Osteocyte (in vitro differentiated cells): ENCODE data around the gene TGFB2. TPM values are rescaled to one million over a fixed set of nuclear protein-coding genes. Genes with fewer than 3 reads are reported as not detected.

Source experiments
- DNase-seq: peaks from one replicate; pipeline ENCODE4 v3.0.0; 2021; ENCODE audit warnings: mixed read lengths; ENCODE audit not compliant: unreplicated experiment; ENCODE audit errors: extremely low spot score
- H3K27ac Mint-ChIP-seq: one replicate; pipeline ENCODE4 v1.8.0; 2021; ENCODE audit warnings: mild to moderate bottlenecking, mixed read lengths; ENCODE audit not compliant: unreplicated experiment
- H3K27me3 Mint-ChIP-seq: one replicate; pipeline ENCODE4 v1.8.0; 2021; ENCODE audit warnings: mixed read lengths; ENCODE audit not compliant: unreplicated experiment
- H3K36me3 Mint-ChIP-seq: one replicate; pipeline ENCODE4 v1.8.0; 2021; ENCODE audit warnings: mixed read lengths; ENCODE audit not compliant: unreplicated experiment
- H3K4me1 Mint-ChIP-seq: one replicate; pipeline ENCODE4 v1.8.0; 2021; ENCODE audit warnings: mixed read lengths; ENCODE audit not compliant: unreplicated experiment
- H3K4me3 Mint-ChIP-seq: one replicate; pipeline ENCODE4 v1.8.0; 2021; ENCODE audit warnings: mild to moderate bottlenecking, moderate library complexity, mixed read lengths; ENCODE audit not compliant: unreplicated experiment
- H3K9me3 Mint-ChIP-seq: one replicate; pipeline ENCODE4 v1.8.0; 2021; ENCODE audit warnings: mixed read lengths; ENCODE audit not compliant: unreplicated experiment
- CTCF ChIP-seq: fragments of 200-600 bp; sonication (generic); IDR thresholded peaks from 2 replicates; pipeline ENCODE4 v1.5.0; 2021; ENCODE audit warnings: antibody characterized with exemption, mild to moderate bottlenecking, moderate library complexity
- total RNA-seq: library from RNA; stranded (reverse); gene quantifications from 2 replicates; pipeline ENCODE4 v1.2.1, GENCODE V29; 2021

TGFB2 gene
- total RNA-seq, 1 donor from 2014 or later: 184 TPM

DNA sequence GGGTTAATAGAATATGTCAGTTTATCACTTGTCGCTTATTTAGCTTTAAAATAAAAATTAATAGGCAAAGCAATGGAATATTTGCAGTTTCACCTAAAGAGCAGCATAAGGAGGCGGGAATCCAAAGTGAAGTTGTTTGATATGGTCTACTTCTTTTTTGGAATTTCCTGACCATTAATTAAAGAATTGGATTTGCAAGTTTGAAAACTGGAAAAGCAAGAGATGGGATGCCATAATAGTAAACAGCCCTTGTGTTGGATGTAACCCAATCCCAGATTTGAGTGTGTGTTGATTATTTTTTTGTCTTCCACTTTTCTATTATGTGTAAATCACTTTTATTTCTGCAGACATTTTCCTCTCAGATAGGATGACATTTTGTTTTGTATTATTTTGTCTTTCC, 98.1 kb downstream of the TGFB2 start:
- no peak for TF ChIP-seq CTCF
- DNase-seq: no peak
- H3K36me3 Mint-ChIP-seq: peaks cover 48% of the 10 kb centered on the region
- H3K27me3 Mint-ChIP-seq: no peaks in the 10 kb centered on the region
- no peaks in the 10 kb centered on the region for H3K9me3 Mint-ChIP-seq
- no peak overlapping the region for H3K4me3 Mint-ChIP-seq
- H3K27ac Mint-ChIP-seq: no peak overlapping the region
- H3K4me1 Mint-ChIP-seq: no peaks in the 10 kb centered on the region

DNA sequence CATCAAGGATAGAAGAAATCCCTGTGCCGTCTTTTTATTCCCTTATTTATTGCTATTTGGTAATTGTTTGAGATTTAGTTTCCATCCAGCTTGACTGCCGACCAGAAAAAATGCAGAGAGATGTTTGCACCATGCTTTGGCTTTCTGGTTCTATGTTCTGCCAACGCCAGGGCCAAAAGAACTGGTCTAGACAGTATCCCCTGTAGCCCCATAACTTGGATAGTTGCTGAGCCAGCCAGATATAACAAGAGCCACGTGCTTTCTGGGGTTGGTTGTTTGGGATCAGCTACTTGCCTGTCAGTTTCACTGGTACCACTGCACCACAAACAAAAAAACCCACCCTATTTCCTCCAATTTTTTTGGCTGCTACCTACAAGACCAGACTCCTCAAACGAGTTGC, 99.0 kb downstream of the TGFB2 start:
- Mint-ChIP-seq H3K27ac (no peak overlapping the region), H3K4me1 (no peaks in the 10 kb centered on the region), H3K4me3 (no peak overlapping the region), H3K36me3 (peaks cover 43% of the 10 kb centered on the region), H3K9me3 (no peaks in the 10 kb centered on the region), H3K27me3 (no peaks in the 10 kb centered on the region)
- TF ChIP-seq CTCF: no peak
- no peak for DNase-seq

- H3K27me3 Mint-ChIP-seq: no peaks in the 10 kb centered on the region
- TF ChIP-seq CTCF: no peak
- H3K4me1 Mint-ChIP-seq: no peaks in the 10 kb centered on the region
- no peak for DNase-seq
- no peak overlapping the region for H3K4me3 Mint-ChIP-seq
- peaks cover 39% of the 10 kb centered on the region for H3K36me3 Mint-ChIP-seq
- H3K9me3 Mint-ChIP-seq: no peaks in the 10 kb centered on the region
- no peak overlapping the region for H3K27ac Mint-ChIP-seq
These were observed 99.5 kb downstream of the TGFB2 start for GRCh38 chr1:218444588-218444987.

DNA sequence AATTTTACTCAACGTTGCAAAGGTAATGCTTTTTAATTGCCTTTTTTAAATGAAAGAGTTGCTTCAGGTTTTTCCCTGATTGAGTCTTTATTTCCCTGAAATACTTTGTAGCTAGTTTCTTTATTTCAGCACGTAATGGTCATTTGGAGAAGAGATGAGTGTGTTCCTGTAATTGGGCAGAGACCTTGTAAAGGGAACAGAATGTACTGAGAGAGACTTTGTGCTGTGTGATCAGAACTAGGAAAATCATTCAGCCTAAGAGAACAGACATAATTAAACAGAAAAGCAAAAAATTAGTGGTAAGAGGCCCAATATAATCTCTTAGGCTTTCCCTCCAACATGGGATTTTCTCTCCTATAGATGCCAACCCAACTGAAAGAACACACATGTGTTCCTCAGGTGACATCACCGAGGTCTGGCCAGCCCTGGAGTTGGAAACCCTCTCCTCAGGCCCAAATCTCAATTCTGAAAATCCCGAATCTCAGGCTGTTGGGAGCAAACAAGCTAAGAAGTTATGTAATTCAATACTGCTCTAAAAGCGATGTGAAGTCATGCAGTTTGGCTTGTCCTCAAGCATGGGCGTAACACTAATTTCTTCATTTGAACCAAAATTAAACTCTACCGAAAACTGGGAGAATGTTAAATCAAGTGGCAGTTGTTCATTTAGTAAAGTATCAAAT, 102.0 kb downstream of the TGFB2 start:
- H3K36me3 Mint-ChIP-seq: peaks cover 17% of the 10 kb centered on the region
- peaks cover 1% of the 10 kb centered on the region for H3K4me1 Mint-ChIP-seq
- no peaks in the 10 kb centered on the region for H3K9me3 Mint-ChIP-seq
- no peak for DNase-seq
- no peak overlapping the region for H3K4me3 Mint-ChIP-seq
- no peaks in the 10 kb centered on the region for H3K27me3 Mint-ChIP-seq
- H3K27ac Mint-ChIP-seq: no peak overlapping the region
- TF ChIP-seq CTCF: no peak

DNA sequence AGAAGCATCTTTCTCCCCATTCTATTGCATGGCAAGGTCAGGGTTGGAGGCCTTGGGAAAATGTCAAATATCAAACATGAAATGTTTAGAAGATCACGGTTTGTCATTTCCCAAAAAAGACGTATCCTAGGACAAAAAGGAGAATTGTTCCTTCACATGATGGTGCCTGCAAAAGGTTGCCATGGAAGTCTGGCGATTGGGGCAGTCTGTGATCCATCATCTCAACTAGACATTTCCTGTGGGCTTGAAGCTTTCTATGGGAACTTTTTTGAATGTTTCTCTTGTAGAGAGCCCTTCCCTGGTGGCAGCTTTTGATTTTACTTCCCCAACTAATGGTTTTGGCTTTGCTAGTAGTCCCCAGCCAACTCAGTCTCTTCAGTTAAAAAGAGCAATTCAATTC, 106.3 kb downstream of the TGFB2 start:
- Mint-ChIP-seq H3K4me3 (no peak overlapping the region), H3K9me3 (no peaks in the 10 kb centered on the region), H3K27me3 (no peaks in the 10 kb centered on the region), H3K36me3 (no peaks in the 10 kb centered on the region), H3K27ac (no peak overlapping the region), H3K4me1 (peaks cover 15% of the 10 kb centered on the region)
- no peak for TF ChIP-seq CTCF
- DNase-seq: no peak
